H1 (cell line): ENCODE data around the gene SMAD7.

Source experiments
- CBX5 ChIP-seq: fragments of 300-800, 300-1000 bp; sonication (generic); IDR thresholded peaks from 2 replicates; pipeline ENCODE4 v1.7.1; 2016; ENCODE audit warnings: antibody characterized with exemption, low read length, low read depth
- CHD2 ChIP-seq: IDR thresholded peaks from 2 replicates; pipeline ENCODE4 v1.6.1; 2012; ENCODE audit warnings: low read length, improper control_type of control experiment
- EZH2 ChIP-seq: fragments of 200-600 bp; sonication (generic); IDR thresholded peaks from 2 replicates; pipeline ENCODE4 v1.7.1; 2012; ENCODE audit warnings: low read depth, mild to moderate bottlenecking, moderate library complexity, low read length, inconsistent platforms; ENCODE audit not compliant: severe bottlenecking
- HDAC6 ChIP-seq: IDR thresholded peaks from one replicate; pipeline ENCODE4 v1.7.1; 2012; ENCODE audit warnings: low read depth, mild to moderate bottlenecking, inconsistent platforms, low read length, moderate library complexity
- KDM1A ChIP-seq: fragments of 200-600, 300-600 bp; sonication (generic); IDR thresholded peaks from 2 replicates; pipeline ENCODE4 v1.7.1; 2016; ENCODE audit warnings: mild to moderate bottlenecking, low read length, borderline replicate concordance
- PHF8 ChIP-seq: fragments of 200-600 bp; sonication (generic); conservative IDR thresholded peaks from 2 replicates; pipeline ENCODE4 v1.7.1; 2012; ENCODE audit warnings: low read depth, mild to moderate bottlenecking, inconsistent platforms, low read length, moderate library complexity
- POLR2A ChIP-seq, 2 experiments: IDR thresholded peaks; 1 replicate in 1 of 2; 2 replicates in 1 of 2; pipeline ENCODE4 v1.6.1; 2011; ENCODE audit warnings: low read depth in 2 of 2, low read length in 2 of 2, mild to moderate bottlenecking in 2 of 2; ENCODE audit errors: control extremely low read depth in 1 of 2
- POLR2AphosphoS5 ChIP-seq: IDR thresholded peaks from 2 replicates; pipeline ENCODE4 v1.6.1; 2011; ENCODE audit warnings: low read depth, low read length
- TBP ChIP-seq: IDR thresholded peaks from 2 replicates; pipeline ENCODE4 v1.6.1; 2011; ENCODE audit warnings: low read depth, low read length, improper control_type of control experiment
- TCF12 ChIP-seq: IDR thresholded peaks from 2 replicates; pipeline ENCODE4 v1.6.1; 2011; ENCODE audit warnings: low read depth, mild to moderate bottlenecking, low read length
- TF ChIP-seq, protein P1 (sequence below), 3 experiments: IDR thresholded peaks; 1 replicate in 2 of 3; 2 replicates in 1 of 3; pipeline versions ENCODE4 v1.5.1 to v1.6.1; 2011; ENCODE audit warnings: low read length in 3 of 3, mild to moderate bottlenecking in 3 of 3, inconsistent platforms in 2 of 3, low read depth in 1 of 3, moderate library complexity in 1 of 3; ENCODE audit not compliant: insufficient read depth in 1 of 3; ENCODE audit errors: control extremely low read depth in 1 of 3

DNA sequence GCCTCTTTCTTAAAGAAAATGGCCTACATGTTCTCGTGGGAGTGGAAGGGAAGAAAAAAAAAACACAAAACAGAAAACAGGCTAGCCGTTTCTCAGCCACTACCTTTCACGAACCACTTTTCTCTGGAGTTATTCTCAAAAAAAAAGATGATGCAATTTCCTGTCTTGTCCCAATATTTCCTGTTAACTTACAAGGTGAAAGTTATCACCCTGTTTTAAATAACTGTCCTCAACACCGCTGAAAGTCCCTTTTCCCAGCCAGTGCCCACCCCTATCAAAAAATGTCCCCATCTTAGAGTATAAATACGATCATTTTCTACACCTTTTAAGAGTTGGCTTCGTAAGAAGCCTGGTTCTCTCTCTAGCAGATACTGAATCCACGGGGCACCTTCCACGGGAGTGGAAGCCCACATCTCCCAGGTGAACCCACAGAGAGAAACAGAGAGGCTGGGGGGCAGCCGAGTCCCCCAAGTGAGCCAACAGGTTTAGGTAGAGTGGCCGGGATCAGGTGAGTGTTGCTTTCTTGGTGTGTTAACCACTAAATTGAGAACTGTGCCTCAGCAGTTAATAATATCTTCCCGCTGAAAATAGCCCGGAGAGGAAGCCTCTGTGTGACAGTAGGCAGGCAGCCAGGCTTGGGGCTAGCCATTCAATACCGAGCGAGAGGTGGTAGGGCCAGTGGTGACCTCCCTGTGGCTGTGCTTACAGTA, 15.9 kb downstream of the SMAD7 start:
- TF ChIP-seq CBX5 (no peak), POLR2AphosphoS5 (no peak), TBP (no peak), CHD2 (no peak), EZH2 (no peak), TCF12 (no peak), POLR2A (IDR thresholded peaks at IDR 0.05; ENCODE audit: control extremely low read depth in 1 of 2, low read depth in 2 of 2, low read length in 2 of 2) (no peak), PHF8 (no peak), HDAC6 (no peak), KDM1A (no peak)
- TF ChIP-seq, protein P1, sequence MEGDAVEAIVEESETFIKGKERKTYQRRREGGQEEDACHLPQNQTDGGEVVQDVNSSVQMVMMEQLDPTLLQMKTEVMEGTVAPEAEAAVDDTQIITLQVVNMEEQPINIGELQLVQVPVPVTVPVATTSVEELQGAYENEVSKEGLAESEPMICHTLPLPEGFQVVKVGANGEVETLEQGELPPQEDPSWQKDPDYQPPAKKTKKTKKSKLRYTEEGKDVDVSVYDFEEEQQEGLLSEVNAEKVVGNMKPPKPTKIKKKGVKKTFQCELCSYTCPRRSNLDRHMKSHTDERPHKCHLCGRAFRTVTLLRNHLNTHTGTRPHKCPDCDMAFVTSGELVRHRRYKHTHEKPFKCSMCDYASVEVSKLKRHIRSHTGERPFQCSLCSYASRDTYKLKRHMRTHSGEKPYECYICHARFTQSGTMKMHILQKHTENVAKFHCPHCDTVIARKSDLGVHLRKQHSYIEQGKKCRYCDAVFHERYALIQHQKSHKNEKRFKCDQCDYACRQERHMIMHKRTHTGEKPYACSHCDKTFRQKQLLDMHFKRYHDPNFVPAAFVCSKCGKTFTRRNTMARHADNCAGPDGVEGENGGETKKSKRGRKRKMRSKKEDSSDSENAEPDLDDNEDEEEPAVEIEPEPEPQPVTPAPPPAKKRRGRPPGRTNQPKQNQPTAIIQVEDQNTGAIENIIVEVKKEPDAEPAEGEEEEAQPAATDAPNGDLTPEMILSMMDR (IDR thresholded peaks at IDR 0.05; ENCODE audit: control extremely low read depth in 1 of 3, insufficient read depth in 1 of 3, low read depth in 1 of 3, low read length in 3 of 3): no peak
